ENCODE results near the gene PNPLA2.

The PNPLA2 gene

DNA sequence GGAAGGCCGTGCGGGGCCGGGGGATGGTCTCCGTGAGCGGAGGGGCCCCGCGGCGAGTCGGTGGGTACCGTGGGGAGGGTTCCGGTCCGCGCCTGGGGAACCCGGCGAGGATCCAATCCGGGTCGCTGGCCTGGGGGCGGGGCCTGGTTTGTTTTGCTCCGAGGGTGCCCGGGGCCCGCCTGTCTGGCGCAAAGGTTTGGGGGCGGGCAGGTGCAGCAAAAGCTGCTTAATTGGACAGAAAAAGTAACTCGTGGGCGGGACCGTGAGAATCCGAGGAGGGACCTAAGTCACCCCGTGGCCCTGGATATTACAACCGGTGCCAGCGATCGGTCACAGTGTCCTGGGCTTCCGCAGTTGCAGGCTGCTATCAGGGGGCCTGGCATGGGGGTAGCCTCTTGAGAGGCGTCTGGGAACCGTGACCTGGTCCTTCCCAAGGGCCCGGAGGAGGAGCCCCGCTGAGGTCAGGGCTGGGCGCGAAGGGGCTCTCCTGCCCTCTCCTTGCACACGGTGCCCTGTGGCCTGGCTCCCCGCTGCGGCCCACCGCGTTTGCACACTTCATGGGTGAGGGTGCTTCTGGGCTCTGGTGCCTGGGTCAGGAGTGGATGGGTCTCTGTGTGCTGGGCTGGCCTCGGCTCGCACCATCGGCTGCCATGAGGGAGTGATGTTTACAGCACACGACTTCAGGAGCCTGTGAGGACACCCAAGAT lies 1.4 kb downstream of the PNPLA2 start:
- peak; percentile 95 to 96 for DNase-seq

DNA sequence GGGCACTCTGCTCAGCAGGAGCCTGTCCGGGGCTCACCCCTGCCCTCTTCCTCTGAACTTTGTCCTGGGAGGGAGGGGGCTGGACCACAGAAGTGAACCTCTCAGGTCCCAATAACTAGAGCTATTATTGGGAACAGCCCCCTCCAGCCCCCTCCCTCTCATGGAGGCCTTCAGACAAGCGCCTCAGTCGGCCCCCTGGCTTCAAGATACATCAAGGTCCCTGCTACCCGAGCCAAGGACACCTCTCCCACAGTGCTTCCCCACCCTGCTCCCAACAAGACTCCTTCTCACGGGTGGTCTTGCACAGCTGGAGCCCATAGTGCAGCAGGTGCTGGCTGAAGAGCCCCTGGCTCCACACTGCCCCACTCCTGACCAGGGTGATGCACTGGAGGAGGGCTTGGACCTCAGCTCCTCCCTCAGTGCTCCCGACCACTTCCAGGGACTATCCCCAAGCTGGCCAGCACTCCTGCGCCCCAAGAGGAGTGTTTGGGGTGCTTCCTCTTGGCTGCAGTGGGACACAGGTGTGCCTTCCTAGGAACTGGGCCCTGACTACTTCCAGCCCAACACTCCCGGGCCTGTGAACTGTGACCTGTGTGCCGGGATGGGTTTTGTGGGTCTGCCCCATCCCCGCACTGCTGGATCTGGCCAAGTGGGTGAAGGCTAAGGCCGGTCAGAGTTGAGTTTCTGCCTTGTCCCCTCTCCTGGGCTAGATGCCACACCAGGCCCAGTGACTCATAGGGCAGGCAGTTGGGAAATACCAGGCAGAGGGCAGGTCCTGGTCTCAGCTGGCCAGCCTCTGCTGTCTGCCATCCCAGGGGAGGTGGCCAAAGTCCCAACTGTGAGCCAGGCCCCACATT lies 2.2 kb downstream of the PNPLA2 start:
- DNase-seq: peak in 1 of 2 donors; percentile 69

DNA sequence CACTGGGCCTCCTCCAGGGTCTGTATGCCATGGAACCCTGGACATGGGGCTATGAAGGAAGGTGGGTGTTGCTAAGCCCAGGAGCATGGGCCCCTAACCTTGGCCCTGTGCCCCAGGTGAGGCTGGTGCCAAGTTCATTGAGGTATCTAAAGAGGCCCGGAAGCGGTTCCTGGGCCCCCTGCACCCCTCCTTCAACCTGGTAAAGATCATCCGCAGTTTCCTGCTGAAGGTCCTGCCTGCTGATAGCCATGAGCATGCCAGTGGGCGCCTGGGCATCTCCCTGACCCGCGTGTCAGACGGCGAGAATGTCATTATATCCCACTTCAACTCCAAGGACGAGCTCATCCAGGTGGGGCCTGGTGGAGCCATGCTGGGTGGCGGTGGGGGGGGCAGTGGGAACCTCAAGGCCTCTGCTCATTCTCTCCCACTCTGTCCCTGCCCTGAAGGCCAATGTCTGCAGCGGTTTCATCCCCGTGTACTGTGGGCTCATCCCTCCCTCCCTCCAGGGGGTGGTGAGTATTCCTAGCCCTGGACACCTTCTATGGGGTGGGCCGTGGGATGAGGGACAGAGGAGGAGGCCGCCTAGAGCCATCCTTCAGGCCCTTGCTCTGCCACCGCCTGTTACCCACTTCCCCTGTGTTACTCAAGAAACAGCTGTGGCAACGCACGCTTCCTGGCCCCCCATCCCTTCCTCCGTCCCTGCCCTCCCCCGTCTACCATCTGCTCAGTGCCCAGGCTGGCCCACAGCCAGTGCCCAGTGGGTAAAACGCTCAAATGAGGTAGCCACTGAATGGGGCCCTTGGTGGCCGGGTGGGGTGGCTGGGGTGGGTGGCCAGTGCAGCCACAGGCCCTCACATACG lies 3.0 kb downstream of the PNPLA2 start:
- peak in 1 of 2 donors; percentile 39 for DNase-seq

- DNase-seq: no peak
Observed at GRCh38 chr11:823441-824291, 5.0 kb downstream of the PNPLA2 start.

- no peak for DNase-seq
Observed at GRCh38 chr11:824292-824880, 5.7 kb downstream of the PNPLA2 start.

DNA sequence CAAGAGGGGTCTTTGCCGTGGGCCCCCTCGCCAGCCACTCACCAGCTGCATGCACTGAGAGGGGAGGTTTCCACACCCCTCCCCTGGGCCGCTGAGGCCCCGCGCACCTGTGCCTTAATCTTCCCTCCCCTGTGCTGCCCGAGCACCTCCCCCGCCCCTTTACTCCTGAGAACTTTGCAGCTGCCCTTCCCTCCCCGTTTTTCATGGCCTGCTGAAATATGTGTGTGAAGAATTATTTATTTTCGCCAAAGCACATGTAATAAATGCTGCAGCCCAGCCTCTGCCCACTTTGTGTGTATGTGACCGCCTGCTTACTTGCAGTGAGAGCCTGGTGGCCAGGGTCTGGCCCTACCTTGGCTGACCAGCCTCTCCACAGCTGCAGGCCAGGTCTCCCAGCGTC lies 6.2 kb downstream of the PNPLA2 start:
- DNase-seq: no peak

DNA sequence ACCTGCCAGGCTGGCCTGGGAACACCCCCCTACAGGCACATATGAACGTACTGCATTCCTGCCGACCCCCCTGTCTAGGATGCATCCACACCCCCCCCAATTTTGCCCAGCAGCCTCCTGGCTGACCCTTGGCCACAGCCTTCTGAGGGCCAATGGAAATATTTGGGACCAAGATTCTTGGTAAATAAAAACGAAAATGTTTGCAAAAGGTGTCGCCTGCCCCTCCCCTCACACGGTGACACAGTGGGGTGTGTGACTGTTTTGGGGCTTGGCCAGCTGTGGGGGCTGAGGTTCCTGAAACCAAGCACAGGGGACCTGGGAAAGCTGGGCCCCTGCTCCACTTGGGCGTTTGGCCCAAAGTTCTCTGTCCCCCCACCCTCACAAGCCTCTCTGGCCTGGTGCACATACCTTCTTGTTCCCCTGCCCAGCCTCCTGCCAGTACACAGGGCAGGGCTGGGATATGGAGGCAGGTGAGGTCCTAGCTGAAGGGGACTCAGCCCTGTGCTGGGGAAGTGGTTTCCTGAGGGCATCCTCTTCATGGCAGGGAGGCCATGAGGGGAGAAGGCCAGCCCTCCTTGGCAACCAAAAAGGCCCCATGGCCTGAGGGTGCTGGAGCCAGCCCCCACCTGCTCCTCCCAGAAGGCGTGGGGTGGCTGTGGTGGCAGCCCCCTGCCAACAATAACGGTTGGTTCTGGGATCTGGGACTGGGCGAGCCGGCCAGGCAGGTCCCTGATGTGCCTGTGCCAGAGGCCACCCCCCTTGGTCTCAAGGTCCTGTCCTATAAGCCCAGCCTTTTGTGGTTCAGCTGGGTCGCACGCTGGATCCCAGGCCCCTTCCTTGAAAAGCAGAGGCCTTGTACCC lies 6.9 kb downstream of the PNPLA2 start:
- DNase-seq: no peak

- no peak for DNase-seq
Observed at GRCh38 chr11:826227-826621, 7.5 kb downstream of the PNPLA2 start.

DNA sequence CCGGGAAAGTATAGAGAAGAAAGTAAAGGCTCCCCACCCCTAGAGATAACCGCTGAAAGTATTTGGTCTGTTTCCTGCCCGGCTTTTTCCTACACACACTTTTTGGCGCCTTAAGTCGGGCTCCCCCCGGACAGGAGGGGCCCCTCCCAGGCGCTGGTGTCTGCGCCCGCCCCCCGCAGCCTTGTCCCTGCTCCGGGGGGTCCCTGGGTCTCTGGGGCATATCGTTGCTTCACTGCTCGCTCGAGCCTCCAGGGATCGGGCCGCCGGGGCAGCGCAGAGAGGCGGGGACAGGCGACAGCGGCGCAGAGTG lies 8.1 kb downstream of the PNPLA2 start:
- DNase-seq: no peak

DNA sequence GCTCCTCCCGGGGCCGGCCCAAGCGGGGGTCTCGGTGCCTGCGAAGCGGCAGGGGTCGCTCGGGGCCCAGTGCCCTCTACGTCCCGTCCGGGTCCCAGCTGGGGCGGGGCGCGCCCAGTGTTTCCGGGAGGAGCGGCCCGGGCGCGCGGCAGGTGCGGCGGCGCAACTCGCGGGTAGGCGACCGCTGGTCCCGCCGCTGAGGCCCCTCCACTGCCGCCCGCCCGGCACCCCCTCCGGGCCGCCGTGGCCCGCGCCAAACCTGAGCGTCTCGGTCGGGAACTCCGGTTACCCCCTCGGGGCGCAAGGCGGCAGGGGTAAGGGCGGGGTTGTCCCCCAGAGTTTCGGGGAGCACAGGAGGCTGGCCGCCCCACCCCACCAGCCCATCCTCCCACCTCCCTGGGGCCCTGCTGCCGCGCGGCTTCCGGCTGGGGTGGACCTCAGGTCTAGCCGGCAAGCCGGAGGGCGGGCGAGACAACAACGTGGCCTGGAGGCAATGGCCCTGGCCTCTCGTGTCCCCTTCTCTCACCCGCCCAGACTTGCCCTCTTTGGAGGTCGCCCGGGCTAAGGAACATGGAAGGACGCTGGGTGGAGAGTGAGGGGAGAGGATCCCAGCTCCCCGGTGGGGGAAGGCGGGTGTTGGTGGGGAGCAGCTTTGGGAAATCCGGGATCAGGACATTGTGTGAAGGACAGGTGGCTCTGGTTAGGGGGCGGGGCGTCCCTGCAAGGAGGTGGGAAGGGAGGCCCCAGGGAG lies 8.6 kb downstream of the PNPLA2 start:
- no peak for DNase-seq

DNA sequence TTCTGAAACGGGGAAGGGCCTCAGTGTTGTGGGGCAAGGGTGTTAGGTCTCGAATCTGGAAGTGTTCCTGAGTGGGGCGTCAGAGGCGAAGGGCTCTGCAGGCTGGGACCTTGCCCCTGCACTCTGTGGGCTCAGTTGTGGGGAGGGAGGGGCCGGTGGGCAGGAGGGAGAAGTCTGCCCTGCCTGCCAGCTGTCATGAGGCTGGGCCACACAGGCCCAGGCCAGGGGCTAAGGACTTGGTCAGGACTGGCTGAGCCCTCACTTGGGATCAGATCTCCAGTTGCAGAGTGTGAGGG lies 9.1 kb downstream of the PNPLA2 start, which contains the start of gene CRACR2B:
Gene CRACR2B (plus strand): TSS at position 23 of the 296 bp plus-strand sequence. CDS start 689 bp downstream, outside the sequence.
- no peak for DNase-seq

GRCh38 chr11:828506-829175 lies 9.9 kb downstream of the PNPLA2 start:
- no peak for DNase-seq

GRCh38 chr11:829176-829846 lies 10.6 kb downstream of the PNPLA2 start:
- DNase-seq: no peak

- DNase-seq: no peak
Observed at GRCh38 chr11:829847-830294, 11.2 kb downstream of the PNPLA2 start.

GRCh38 chr11:830295-831117 lies 11.8 kb downstream of the PNPLA2 start:
- peak; percentile 66 to 68 for DNase-seq

- DNase-seq: no peak
Observed at GRCh38 chr11:831118-831864, 12.6 kb downstream of the PNPLA2 start.

DNA sequence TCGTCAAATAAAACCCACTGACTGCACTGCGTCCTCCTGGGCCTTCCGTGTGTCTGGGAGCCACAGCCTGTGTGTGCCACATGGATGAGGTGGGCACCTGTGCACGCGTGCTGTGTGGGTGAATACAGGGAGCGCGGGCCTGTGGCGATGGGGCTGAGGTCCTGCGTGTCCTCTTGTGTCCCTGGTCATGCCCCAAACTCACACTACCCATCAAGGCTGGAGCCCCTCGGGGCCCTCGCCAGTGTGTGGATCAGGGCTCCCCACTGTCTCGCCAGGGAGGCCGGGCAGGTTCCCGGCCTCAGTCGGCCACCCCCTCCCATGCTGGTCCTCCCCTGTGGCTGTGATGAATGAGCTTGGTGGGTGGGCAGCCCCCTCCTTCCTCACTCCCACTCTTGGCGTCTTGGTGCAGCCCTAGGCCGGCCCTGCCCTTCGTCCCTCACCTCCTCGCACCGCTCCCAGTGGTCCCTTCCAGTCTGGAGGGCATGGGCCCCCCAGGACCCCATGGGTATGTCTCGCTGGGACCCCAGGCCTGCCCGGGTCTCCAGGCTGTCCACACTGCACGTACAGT lies 13.3 kb downstream of the PNPLA2 start:
- no peak for DNase-seq
